HepG2 (cell line): ENCODE data around the gene NEK6. TPM values are rescaled to one million over a fixed set of nuclear protein-coding genes. Genes with fewer than 3 reads are reported as not detected.

Source experiments
- ATF7 ChIP-seq, 2 experiments: fragments of 450-650 bp in 1 of 2; sonication (generic) in 1 of 2; formaldehyde crosslinking in 1 of 2; IDR thresholded peaks; 2 replicates each; pipeline versions ENCODE4 v1.4.0 to v1.6.1; 2016 to 2020; ENCODE audit warnings: antibody characterized with exemption in 1 of 2, mild to moderate bottlenecking in 1 of 2, missing genetic modification reagents in 1 of 2
- DMAP1 ChIP-seq: IDR thresholded peaks from 2 replicates; pipeline ENCODE4 v1.6.1; 2016
- ELF1 ChIP-seq: sonication (generic); formaldehyde crosslinking; IDR thresholded peaks from 2 replicates; pipeline ENCODE4 v1.4.0; 2020; ENCODE audit warnings: missing genetic modification reagents
- FOXJ3 ChIP-seq: sonication (generic); formaldehyde crosslinking; IDR thresholded peaks from 2 replicates; pipeline ENCODE4 v1.4.0; 2020; ENCODE audit warnings: missing genetic modification reagents, mild to moderate bottlenecking, borderline replicate concordance
- FOXP1 ChIP-seq, 2 experiments: fragments of 450-650 bp in 1 of 2; IDR thresholded peaks; 2 replicates each; pipeline ENCODE4 v1.6.1; 2017 to 2018; ENCODE audit warnings: antibody characterized with exemption in 1 of 2
- NKX3-1 ChIP-seq: sonication (generic); formaldehyde crosslinking; IDR thresholded peaks from 2 replicates; pipeline ENCODE4 v1.5.0; 2020; ENCODE audit warnings: missing genetic modification reagents
- NR2F1 ChIP-seq, 2 experiments: fragments of 450-650 bp in 1 of 2; formaldehyde crosslinking in 1 of 2; IDR thresholded peaks; 2 replicates each; pipeline versions ENCODE4 v1.5.0 to v1.6.1; 2016 to 2020; ENCODE audit warnings: mild to moderate bottlenecking in 1 of 2, missing compliant biosample characterization in 1 of 2, missing genetic modification reagents in 1 of 2, moderate library complexity in 1 of 2
- PHF5A ChIP-seq: IDR thresholded peaks from one replicate; pipeline ENCODE4 v1.6.1; 2018; ENCODE audit warnings: low read depth, missing genetic modification reagents; ENCODE audit not compliant: unreplicated experiment
- TCF7L2 ChIP-seq: IDR thresholded peaks from 2 replicates; pipeline ENCODE4 v1.6.1; 2011; ENCODE audit warnings: mild to moderate bottlenecking, low read depth, low read length, moderate library complexity
- TEAD3 ChIP-seq: optimal IDR thresholded peaks from 2 replicates; pipeline ENCODE3; 2016; ENCODE audit warnings: borderline replicate concordance
- TOE1 ChIP-seq: sonication (generic); formaldehyde crosslinking; IDR thresholded peaks from 2 replicates; pipeline ENCODE4 v1.4.0; 2020; ENCODE audit warnings: mild to moderate bottlenecking, missing genetic modification reagents
- ZNF292 ChIP-seq: sonication (generic); formaldehyde crosslinking; IDR thresholded peaks from 2 replicates; pipeline ENCODE4 v1.8.1; 2022; ENCODE audit warnings: mild to moderate bottlenecking, low read depth, missing genetic modification reagents, borderline replicate concordance
- ZNF333 ChIP-seq: sonication (generic); formaldehyde crosslinking; IDR thresholded peaks from 2 replicates; pipeline ENCODE4 v1.4.0; 2020; ENCODE audit warnings: mild to moderate bottlenecking, missing genetic modification reagents, borderline replicate concordance
- ZNF572 ChIP-seq: sonication (generic); formaldehyde crosslinking; IDR thresholded peaks from 2 replicates; pipeline ENCODE4 v1.5.1; 2020; ENCODE audit warnings: mild to moderate bottlenecking, missing genetic modification reagents
- ZNF772 ChIP-seq: sonication (generic); formaldehyde crosslinking; IDR thresholded peaks from 2 replicates; pipeline ENCODE4 v1.5.0; 2020; ENCODE audit warnings: mild to moderate bottlenecking, missing genetic modification reagents
- ZSCAN30 ChIP-seq: sonication (generic); formaldehyde crosslinking; IDR thresholded peaks from 2 replicates; pipeline ENCODE4 v1.5.0; 2020; ENCODE audit warnings: mild to moderate bottlenecking, missing genetic modification reagents
- polyA plus RNA-seq, 8 experiments: library from polyadenylated mRNA; depleted of rRNA in 3 of 8; stranded (reverse) in 7 of 8; unstranded in 1 of 8; fragments of >200 nt; fragmentation: Illumina TruSeq in 4 of 8; extraction: Trizol in 4 of 8; gene quantifications; 2 replicates each; pipeline versions ENCODE4 v1.2.1 to v1.2.3, GENCODE V29; 2011 to 2016; ENCODE audit warnings: low read depth in 4 of 8, missing spikeins in 1 of 8, mixed read lengths in 1 of 8; ENCODE audit not compliant: insufficient read depth in 1 of 8
- total RNA-seq, 5 experiments: library from RNA; depleted of rRNA; stranded (reverse); fragments of >200 nt; fragmentation: Illumina TruSeq; extraction: Trizol; gene quantifications; 2 replicates each; pipeline ENCODE4 v1.2.3, GENCODE V29; 2016; ENCODE audit warnings: low read depth in 1 of 5
- TF ChIP-seq, protein P1 (sequence below): IDR thresholded peaks from 2 replicates; pipeline ENCODE4 v1.6.1; 2016; ENCODE audit warnings: low read depth, control low read depth
- TF ChIP-seq, protein P2 (sequence below): sonication (generic); formaldehyde crosslinking; IDR thresholded peaks from 2 replicates; pipeline ENCODE4 v1.4.0; 2020; ENCODE audit warnings: missing genetic modification reagents
- TF ChIP-seq, protein P3 (sequence below): sonication (generic); formaldehyde crosslinking; IDR thresholded peaks from 2 replicates; pipeline ENCODE4 v1.4.0; 2020; ENCODE audit warnings: mild to moderate bottlenecking, low read depth, missing genetic modification reagents
- TF ChIP-seq, protein P4 (sequence below): sonication (generic); formaldehyde crosslinking; IDR thresholded peaks from 2 replicates; pipeline ENCODE4 v1.5.1; 2020; ENCODE audit warnings: missing genetic modification reagents, mild to moderate bottlenecking, borderline replicate concordance
- TF ChIP-seq, protein P5 (sequence below): IDR thresholded peaks from 2 replicates; pipeline ENCODE4 v1.6.1; 2016; ENCODE audit warnings: mild to moderate bottlenecking, missing biosample characterization, missing genetic modification reagents
- TF ChIP-seq, protein P6 (sequence below): sonication (generic); formaldehyde crosslinking; IDR thresholded peaks from 2 replicates; pipeline ENCODE4 v1.5.0; 2020; ENCODE audit warnings: missing genetic modification reagents

Gene NEK6
- total and polyA plus RNA-seq, 2 of the 13 experiments (the other 11 are each of a cell fraction or from before 2014, with no cell fraction given): 30.4 to 119 TPM

DNA sequence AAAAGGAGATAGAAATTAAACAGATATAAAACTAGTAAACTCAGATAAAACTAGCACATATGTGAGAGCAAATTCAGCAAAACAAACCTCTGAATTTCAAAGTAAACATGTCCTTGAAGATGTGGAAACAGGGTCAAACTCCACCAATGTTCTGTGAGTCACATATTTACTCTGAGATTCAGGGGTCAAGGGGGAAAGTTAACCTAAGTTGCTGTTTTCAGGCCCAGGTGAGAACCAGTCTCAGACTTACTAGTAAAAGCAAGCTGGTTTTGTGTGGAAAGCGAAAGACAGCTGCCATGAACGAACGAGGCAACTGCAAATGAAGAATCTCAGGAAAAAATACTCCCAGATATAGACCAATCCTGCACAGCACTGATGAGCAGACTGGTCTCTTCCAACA lies 128.5 kb downstream of the NEK6 start (continued):
- TF ChIP-seq, protein P1, sequence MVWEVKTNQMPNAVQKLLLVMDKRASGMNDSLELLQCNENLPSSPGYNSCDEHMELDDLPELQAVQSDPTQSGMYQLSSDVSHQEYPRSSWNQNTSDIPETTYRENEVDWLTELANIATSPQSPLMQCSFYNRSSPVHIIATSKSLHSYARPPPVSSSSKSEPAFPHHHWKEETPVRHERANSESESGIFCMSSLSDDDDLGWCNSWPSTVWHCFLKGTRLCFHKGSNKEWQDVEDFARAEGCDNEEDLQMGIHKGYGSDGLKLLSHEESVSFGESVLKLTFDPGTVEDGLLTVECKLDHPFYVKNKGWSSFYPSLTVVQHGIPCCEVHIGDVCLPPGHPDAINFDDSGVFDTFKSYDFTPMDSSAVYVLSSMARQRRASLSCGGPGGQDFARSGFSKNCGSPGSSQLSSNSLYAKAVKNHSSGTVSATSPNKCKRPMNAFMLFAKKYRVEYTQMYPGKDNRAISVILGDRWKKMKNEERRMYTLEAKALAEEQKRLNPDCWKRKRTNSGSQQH: 0 out of 2 replicates have a peak, but pooled peaks have one; percentile 60
- TF ChIP-seq ZNF292 (CRISPR knock-in tag) (peak; percentile 86), ZSCAN30 (CRISPR knock-in tag) (no peak), ZNF572 (no peak), ATF7 (IDR thresholded peaks at IDR 0.05) (0 out of 2 replicates have a peak, but pooled peaks have one; percentile 25), ATF7 (CRISPR knock-in tag; IDR thresholded peaks at IDR 0.05) (peak; percentile 52; the same call in 1 of the 2 replicates), TOE1 (CRISPR knock-in tag) (0 out of 2 replicates have a peak, but pooled peaks have one; percentile 24), ZNF772 (CRISPR knock-in tag) (peak; percentile 48; the same call in 1 of the 2 replicates), TEAD3 (CRISPR knock-in tag) (peak; percentile 83), FOXP1 (IDR thresholded peaks at IDR 0.05) (peak; percentile 81), FOXP1 (CRISPR knock-in tag; IDR thresholded peaks at IDR 0.05) (peak; percentile 95), DMAP1 (CRISPR knock-in tag) (peak; percentile 56; the same call in 1 of the 2 replicates), ELF1 (CRISPR knock-in tag) (no peak), NR2F1 (CRISPR knock-in tag; IDR thresholded peaks at IDR 0.05) (peak; percentile 100), ZNF333 (no peak), FOXJ3 (peak; percentile 96), PHF5A (CRISPR knock-in tag) (peak; percentile 81), TCF7L2 (no peak), NKX3-1 (CRISPR knock-in tag) (peak; percentile 74; the same call in 1 of the 2 replicates)
- TF ChIP-seq, protein P2, sequence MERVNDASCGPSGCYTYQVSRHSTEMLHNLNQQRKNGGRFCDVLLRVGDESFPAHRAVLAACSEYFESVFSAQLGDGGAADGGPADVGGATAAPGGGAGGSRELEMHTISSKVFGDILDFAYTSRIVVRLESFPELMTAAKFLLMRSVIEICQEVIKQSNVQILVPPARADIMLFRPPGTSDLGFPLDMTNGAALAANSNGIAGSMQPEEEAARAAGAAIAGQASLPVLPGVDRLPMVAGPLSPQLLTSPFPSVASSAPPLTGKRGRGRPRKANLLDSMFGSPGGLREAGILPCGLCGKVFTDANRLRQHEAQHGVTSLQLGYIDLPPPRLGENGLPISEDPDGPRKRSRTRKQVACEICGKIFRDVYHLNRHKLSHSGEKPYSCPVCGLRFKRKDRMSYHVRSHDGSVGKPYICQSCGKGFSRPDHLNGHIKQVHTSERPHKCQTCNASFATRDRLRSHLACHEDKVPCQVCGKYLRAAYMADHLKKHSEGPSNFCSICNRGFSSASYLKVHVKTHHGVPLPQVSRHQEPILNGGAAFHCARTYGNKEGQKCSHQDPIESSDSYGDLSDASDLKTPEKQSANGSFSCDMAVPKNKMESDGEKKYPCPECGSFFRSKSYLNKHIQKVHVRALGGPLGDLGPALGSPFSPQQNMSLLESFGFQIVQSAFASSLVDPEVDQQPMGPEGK (CRISPR knock-in tag): peak; percentile 68; the same call in 1 of the 2 replicates
- TF ChIP-seq, protein P3, sequence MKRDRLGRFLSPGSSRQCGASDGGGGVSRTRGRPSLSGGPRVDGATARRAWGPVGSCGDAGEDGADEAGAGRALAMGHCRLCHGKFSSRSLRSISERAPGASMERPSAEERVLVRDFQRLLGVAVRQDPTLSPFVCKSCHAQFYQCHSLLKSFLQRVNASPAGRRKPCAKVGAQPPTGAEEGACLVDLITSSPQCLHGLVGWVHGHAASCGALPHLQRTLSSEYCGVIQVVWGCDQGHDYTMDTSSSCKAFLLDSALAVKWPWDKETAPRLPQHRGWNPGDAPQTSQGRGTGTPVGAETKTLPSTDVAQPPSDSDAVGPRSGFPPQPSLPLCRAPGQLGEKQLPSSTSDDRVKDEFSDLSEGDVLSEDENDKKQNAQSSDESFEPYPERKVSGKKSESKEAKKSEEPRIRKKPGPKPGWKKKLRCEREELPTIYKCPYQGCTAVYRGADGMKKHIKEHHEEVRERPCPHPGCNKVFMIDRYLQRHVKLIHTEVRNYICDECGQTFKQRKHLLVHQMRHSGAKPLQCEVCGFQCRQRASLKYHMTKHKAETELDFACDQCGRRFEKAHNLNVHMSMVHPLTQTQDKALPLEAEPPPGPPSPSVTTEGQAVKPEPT: no peak
- TF ChIP-seq, protein P4, sequence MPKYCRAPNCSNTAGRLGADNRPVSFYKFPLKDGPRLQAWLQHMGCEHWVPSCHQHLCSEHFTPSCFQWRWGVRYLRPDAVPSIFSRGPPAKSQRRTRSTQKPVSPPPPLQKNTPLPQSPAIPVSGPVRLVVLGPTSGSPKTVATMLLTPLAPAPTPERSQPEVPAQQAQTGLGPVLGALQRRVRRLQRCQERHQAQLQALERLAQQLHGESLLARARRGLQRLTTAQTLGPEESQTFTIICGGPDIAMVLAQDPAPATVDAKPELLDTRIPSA (CRISPR knock-in tag): no peak
- TF ChIP-seq, protein P5, sequence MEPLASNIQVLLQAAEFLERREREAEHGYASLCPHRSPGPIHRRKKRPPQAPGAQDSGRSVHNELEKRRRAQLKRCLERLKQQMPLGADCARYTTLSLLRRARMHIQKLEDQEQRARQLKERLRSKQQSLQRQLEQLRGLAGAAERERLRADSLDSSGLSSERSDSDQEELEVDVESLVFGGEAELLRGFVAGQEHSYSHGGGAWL (CRISPR knock-in tag): no peak
- TF ChIP-seq, protein P6, sequence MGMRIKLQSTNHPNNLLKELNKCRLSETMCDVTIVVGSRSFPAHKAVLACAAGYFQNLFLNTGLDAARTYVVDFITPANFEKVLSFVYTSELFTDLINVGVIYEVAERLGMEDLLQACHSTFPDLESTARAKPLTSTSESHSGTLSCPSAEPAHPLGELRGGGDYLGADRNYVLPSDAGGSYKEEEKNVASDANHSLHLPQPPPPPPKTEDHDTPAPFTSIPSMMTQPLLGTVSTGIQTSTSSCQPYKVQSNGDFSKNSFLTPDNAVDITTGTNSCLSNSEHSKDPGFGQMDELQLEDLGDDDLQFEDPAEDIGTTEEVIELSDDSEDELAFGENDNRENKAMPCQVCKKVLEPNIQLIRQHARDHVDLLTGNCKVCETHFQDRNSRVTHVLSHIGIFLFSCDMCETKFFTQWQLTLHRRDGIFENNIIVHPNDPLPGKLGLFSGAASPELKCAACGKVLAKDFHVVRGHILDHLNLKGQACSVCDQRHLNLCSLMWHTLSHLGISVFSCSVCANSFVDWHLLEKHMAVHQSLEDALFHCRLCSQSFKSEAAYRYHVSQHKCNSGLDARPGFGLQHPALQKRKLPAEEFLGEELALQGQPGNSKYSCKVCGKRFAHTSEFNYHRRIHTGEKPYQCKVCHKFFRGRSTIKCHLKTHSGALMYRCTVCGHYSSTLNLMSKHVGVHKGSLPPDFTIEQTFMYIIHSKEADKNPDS: no peak
